ENCODE results near the gene FANCB.

GRCh38 chrX:14872851-14873675 is at the start of gene FANCB, which contains the start of gene MOSPD2:
- no peak for TF ChIP-seq CTCF (IDR thresholded peaks at IDR 0.05)
- peak in 1 of 2 donors; percentile 59 for TF ChIP-seq POLR2A (IDR thresholded peaks at IDR 0.05)

Measured in adrenal gland (tissue), 5 donors.